GM19324 (cell line): ENCODE measurements around the gene FIBCD1.

Experiments used
- ATAC-seq: cut with Tn5 transposase; IDR thresholded peaks from one replicate; pipeline ENCODE4 v1.9.1; 2021; ENCODE audit warnings: mild to moderate bottlenecking, moderate library complexity; ENCODE audit not compliant: unreplicated experiment, low FRiP score

FIBCD1 gene

DNA sequence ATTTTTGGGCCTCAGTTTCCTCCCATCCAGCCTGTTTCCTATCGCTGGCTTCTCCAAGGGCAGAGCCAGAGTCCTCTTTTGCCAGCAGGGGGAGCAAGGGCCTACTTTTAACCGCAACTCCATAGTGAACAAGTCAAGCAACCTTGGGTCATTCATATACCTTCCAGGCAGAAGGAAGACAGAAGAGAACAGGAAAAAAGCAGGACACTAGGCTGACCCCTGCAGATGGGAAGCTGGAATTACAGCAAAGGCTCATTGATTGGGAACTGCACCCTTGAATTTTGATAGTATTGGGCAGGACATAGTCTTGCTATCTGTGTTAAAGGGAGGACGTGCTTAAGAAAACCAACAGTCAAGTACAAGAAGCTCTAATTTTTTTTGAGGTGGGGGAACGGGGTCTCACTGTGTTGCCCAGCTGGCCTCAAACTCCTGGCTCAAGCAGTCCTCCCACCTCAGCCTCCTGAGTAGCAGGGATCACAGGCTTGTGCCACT, 72.5 kb downstream of the FIBCD1 start:
- no peak for ATAC-seq

DNA sequence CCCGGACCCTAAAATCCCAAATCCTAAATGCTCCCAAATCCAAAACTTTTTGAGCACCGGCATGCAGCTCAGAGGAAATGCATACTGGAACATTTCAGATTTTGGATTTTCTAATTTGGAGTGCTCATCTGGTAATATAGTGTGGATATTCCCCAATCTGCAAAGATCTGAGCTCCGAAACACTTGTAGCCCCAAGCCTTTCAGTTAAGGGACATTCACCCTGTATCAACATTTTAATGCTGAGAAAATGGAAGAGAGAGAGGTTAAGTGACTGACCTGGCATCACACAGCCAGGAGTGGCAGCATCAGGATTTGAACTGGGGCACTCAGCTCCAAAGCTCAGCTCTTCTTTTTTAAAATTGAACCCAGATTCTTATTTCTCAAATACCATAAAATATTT, 73.1 kb downstream of the FIBCD1 start:
- no peak for ATAC-seq

DNA sequence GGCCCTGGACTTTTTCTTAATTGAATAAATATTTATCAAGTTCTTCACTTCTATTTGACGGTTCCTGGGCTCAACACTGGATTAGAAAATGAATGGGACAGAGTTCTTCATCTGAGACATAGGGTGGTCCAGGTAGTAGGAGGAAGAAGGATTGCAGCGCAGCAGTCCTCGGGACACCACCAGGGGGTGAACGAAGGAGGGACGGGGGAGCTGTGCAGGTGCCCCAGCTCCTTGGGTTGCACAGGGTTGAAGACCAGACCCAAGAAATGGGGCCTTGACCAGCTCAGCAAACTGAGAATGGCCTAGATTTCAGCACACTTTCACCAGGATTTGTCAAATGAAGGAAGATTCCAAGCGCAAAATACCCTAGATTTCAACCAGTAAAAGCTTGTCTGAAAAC, 74.5 kb downstream of the FIBCD1 start:
- ATAC-seq: no peak

DNA sequence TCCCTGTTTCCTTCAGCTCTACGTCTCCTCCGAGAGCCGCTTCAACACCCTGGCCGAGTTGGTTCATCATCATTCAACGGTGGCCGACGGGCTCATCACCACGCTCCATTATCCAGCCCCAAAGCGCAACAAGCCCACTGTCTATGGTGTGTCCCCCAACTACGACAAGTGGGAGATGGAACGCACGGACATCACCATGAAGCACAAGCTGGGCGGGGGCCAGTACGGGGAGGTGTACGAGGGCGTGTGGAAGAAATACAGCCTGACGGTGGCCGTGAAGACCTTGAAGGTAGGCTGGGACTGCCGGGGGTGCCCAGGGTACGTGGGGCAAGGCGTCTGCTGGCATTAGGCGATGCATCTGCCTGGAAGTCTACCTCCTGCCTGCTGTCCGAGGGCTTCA, 76.3 kb downstream of the FIBCD1 start:
- ATAC-seq: no peak

DNA sequence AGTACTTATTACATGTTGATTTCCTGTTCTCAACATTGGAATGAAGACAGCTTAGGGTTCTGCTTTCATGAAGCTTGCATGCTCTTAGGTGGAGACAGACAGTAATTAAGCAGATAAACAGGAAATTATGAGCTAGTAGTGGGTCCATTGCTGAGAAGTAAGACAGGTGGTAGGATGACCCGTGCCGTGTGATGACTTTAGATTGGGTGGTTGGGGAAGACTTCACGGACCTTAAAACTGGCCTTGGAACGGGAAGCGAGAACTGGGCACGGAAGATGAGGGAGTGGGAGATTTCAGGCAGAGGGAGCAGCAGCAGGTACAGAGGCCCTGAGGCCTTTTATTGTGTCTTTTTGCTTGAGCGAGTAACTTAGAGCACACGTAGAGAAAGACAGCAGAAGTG, 76.8 kb downstream of the FIBCD1 start:
- no peak for ATAC-seq

DNA sequence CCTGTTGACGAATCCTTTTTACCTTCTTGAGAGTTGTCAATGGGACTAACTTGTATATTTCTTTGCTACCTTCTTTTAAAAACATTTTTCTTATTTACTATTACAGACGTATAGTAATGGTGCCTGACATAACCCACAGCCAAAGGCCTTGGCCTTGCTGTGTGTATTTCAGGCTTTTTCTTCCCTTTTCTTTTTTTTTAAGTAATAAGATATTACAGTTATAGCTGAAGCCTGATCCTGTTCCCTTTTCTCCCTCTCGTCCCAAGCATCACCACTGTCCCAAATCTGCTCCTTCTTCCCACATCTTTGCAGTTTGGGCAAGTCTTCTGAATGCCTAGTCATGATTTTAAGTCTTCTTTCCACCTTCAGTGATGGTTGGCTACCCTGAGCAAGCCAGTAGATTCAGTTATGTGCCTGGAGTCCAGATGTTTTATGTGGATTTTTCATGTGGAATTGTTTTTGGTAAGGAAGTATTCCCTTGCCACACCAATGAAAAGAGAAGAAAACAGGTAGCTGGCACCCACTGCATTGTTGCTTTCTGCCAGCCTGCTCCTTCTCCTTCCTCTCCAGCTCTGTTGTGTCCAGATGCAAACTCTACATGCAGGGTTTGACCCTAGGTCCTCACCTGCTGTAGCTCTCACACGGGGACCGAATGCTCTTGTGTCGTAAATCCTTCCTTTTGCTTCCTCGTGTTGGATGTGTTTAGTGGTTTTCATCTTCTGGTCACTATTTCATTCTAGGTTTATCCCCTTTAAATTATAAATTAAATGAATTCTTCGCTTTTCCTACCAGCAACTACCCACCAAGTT, 77.5 kb downstream of the FIBCD1 start:
- ATAC-seq: no peak

DNA sequence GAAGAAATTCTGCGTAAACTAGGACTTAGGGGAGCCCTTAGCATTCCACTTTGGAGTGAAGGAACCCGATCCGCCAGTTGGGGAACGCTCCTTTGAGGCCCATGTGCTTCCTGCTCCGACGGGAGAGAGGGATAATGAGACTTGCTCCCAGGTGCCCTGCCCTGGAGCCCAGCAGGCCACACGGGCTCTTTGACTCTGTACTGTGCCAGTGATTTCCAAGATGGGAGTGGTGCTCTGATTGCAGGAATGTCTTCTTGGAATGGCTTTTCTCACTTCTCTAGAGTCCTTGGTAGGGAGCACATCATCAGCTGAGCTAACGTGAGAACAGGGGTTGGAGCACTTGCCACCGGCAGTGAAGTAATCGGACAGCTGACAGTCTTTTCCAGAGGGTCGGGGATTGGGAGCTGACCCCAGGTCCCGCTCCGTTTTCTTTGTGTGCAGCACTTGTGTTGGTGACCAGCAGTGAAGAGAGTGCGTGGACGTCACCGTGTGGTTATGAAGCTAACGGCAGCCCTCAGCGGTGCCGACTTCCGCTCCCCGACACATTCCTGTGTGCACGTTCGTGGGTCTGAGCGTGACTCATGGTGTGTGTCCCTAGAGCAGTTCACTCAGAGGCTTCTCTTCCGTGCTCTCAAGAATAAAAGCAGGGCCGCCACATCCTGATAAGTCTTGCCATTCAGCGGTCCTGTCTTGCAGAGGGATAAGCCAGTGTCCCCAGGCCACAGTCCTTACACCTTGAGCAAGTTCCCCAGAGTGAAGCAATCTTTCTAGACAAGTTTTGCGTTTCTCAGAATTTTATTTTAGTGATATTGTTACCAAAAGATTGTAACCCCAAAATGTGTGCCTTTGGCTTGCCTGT, 78.4 kb downstream of the FIBCD1 start:
- no peak for ATAC-seq

DNA sequence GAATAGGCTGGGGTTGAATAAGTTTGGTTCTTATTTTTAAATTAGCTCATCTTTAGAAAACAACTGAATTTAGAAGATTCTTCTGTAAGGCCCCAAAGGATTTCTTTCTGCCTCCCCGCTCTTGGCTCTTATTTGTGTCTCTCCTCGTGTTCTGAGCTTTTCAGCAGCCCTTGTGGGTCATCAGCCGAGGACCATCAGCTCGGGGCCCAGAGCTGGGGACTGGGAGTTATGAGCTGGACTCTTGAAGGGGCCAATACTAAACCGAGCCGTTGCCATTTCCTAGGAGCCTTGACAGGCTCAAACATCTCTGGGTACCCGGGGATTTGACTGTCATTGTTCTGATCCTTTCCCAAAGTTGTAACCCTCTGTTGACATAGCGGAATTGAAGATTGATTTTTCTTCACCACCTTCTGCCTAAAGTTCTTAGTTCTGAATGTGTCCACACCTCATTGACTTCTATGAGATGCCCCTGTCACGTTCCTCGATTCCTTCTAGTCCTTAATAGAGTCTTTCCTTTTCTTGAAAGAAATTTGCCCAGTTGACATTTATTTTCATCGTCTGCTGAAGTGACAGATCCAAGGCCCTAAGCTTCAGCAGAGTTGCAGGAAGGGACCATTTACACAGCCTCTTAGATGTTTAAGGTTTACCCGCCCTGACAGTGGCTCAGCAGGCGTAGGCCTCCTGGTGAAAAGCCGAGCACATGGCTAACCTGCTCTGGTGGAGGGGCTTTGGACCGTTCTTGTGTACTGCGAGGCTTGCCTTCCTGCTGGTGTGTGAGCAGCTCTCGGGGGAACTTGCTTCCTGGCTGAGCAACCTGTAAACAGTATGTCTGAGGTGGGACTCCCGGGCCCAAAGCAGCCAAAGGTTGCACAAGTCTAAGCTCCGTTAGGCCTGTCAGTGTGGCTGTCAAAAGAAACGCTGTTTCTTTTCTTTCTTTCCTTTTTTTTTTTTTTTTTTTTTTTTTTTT, 80.0 kb downstream of the FIBCD1 start:
- ATAC-seq: no peak

DNA sequence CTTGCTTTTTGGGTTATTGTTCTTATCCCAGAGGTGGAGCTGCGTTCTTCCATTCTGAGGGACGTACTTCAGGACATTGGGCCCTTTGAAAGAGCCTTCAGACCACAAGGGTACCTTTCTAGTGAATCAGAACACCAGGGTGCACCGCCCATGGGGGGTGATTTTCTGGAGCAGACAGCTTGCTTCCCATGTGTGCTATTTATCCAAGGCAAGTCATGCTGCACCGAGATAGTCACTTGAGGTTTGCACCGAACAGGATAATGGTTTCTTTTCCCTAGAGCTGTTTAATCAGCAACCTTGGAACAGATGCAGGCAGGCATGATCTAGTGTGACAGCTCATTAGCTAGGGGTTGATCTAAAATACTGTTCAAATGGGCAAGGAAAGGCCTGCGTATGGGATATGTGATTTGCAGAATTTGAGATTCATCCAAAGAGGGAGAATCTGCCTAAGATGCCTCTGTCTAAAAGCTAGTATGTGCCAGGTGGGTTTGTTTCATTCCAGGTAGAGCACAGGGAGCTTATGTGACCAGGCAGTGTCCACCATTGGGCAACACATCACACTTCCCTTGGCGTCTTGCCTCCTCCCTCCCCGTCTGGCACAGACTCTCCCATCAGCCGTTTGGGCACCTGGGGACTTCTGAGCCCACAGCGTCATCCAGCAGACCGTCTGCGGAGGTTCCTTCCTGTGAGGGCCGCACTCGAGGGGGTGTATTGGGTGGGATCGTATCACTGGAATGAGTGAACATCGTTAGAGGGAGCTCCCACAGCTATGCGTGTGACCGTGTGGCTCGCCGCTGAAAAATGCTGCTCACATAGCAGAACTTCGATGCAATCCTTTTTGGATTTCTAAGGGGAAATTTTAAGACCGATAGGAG, 80.9 kb downstream of the FIBCD1 start:
- ATAC-seq: no peak

DNA sequence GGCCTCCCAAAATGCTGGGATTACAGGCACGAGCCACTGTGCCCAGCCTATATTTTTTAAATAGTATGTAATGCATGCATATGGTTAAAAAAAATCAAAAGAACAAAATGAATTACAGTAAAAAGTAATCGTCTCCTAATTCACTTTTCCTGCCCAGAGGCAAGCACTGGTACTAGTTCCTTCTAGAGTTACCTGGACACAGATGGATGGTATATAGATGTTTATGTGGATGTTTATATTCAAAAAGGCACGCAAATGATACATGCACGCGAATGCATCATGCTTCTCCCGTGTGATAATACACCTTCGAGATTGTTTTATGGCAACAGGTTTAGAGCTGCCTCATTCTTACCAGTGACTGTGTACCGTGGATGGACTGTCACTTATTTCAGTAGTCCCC, 82.6 kb downstream of the FIBCD1 start:
- ATAC-seq: no peak

DNA sequence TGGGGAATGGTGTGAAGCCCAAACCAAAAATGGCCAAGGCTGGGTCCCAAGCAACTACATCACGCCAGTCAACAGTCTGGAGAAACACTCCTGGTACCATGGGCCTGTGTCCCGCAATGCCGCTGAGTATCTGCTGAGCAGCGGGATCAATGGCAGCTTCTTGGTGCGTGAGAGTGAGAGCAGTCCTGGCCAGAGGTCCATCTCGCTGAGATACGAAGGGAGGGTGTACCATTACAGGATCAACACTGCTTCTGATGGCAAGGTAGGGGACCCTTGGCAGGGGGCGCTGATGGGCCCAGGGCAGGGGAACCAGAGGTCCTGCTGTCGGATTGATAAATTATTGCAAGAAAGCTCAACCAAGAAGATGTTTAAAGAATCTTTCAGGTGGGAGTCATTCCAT, 84.2 kb downstream of the FIBCD1 start:
- no peak for ATAC-seq

DNA sequence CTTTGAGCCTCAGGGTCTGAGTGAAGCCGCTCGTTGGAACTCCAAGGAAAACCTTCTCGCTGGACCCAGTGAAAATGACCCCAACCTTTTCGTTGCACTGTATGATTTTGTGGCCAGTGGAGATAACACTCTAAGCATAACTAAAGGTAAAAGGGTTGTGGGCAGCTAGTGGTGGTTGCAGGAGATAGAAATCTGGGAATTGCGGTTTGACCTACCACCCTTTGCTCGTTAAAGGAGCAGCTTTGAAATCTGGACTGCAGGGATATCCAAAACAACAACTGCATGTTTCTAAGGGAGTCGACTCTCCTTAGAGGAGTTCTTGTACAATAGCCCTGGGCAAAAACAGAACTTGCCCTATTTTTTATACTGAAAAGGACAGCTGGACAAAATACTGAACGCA, 85.0 kb downstream of the FIBCD1 start:
- no peak for ATAC-seq

DNA sequence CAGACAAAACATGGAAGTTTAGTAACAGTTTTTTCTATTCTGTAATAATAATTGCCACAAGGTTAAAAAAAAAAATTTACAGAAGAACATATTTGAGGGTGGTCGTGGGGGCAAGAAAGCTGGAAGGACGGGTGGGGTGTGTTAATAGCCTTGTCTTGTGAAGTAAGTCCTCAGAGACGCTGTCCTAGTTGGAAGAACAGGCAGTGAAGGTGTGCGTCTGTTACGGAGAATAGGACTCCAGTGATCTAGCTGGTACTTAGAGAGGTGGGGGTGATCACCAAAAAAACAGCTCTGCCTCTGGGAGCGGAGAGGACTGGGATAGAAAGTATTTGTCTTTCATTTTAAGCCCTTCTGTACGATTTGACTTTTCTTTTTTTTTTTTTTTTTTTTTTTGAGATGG, 86.2 kb downstream of the FIBCD1 start:
- no peak for ATAC-seq
